Thyroid gland (tissue), 4 donors: Measurements from ENCODE around the gene CACNA1I.

Experiments used
- POLR2A ChIP-seq, 2 donors: fragments of 450-650 bp; IDR thresholded peaks; one replicate each; pipeline ENCODE4 v1.6.1; 2017; ENCODE audit warnings: antibody characterized with exemption in 2 of 2, mild to moderate bottlenecking in 2 of 2, moderate library complexity in 1 of 2
- TF ChIP-seq, protein P1 (sequence below), 6 experiments: fragments of 200-600 bp in 3 of 6; fragments of 450-650 bp in 3 of 6; sonication (generic) in 3 of 6; IDR thresholded peaks; one replicate each; pipeline ENCODE4 v1.5.1; 2016 to 2019; ENCODE audit warnings: antibody characterized with exemption in 6 of 6, mild to moderate bottlenecking in 2 of 6, inconsistent platforms in 1 of 6, moderate library complexity in 1 of 6

DNA sequence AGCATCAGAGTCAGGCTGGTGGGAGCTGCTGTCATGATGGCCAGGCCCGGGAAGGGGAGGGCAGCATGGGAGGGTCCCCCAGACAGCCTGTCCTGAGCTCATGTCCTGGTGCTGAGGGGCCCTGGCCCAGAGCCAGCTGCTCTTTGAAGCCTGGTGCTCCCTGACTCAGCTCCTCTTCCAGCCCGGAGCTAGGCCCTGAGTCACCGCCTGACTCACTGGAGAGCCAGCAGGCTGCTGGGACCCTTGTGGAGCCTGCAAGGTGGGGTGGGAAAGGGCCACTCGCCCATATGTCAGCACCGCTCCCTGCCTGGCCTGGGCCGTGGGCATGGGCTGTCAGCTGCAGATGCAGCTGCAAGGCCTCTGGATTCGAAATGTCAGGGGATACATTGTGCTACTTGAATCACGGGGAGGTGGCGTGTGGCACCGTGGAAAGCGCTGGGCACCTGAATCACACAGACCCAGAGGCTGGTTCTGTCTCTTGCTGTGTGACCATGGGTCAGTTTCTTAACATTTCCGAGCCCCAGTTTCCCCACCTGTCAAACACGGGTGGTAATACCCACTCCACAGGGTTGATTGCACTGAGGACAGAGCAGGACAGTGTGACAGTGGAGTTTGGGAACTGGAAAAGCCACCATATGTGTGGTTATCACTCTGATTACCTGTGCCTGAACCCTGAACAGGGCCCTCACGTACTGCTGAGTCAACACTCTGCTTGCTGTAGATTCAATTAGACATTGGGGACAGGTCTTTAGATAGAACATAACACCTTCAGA is 4.4 kb downstream of the CACNA1I start:
- TF ChIP-seq, protein P1, sequence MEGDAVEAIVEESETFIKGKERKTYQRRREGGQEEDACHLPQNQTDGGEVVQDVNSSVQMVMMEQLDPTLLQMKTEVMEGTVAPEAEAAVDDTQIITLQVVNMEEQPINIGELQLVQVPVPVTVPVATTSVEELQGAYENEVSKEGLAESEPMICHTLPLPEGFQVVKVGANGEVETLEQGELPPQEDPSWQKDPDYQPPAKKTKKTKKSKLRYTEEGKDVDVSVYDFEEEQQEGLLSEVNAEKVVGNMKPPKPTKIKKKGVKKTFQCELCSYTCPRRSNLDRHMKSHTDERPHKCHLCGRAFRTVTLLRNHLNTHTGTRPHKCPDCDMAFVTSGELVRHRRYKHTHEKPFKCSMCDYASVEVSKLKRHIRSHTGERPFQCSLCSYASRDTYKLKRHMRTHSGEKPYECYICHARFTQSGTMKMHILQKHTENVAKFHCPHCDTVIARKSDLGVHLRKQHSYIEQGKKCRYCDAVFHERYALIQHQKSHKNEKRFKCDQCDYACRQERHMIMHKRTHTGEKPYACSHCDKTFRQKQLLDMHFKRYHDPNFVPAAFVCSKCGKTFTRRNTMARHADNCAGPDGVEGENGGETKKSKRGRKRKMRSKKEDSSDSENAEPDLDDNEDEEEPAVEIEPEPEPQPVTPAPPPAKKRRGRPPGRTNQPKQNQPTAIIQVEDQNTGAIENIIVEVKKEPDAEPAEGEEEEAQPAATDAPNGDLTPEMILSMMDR (IDR thresholded peaks at IDR 0.05), result no peak
- TF ChIP-seq POLR2A (IDR thresholded peaks at IDR 0.05), result no peak
